Vagina (tissue), 2 donors: Measurements from ENCODE around the gene OLFML3.

Experiments used
- CTCF ChIP-seq, 3 experiments: fragments of 450-650 bp in 2 of 3; fragments of 200-600 bp in 1 of 3; sonication (generic) in 1 of 3; IDR thresholded peaks; one replicate each; pipeline ENCODE4 v1.5.1; 2017 to 2019; ENCODE audit warnings: antibody characterized with exemption in 3 of 3, mild to moderate bottlenecking in 2 of 3, moderate library complexity in 2 of 3
- POLR2A ChIP-seq, 2 donors: fragments of 450-650 bp; IDR thresholded peaks; one replicate each; pipeline ENCODE4 v1.6.1; 2017; ENCODE audit warnings: antibody characterized with exemption in 2 of 2, mild to moderate bottlenecking in 2 of 2, moderate library complexity in 2 of 2

- TF ChIP-seq CTCF (IDR thresholded peaks at IDR 0.05): no peak
- TF ChIP-seq POLR2A (IDR thresholded peaks at IDR 0.05): no peak
Measured at GRCh38 chr1:114003431-114003830, 24.2 kb downstream of the OLFML3 start.
